HL-60 (cell line): Measurements from ENCODE around the gene EEF2.
"Not testable (repeated sequence)": the region's sequence is repeated elsewhere in the genome, so short reads cannot be mapped to it uniquely, and the experiment has no call there.

Source experiments
- DNase-seq, 2 experiments: peaks; one replicate each; pipeline ENCODE4 v3.0.0-alpha.2; 2010 to 2020; ENCODE audit warnings: low read depth in 1 of 2, low spot score in 1 of 2
- H3K27ac ChIP-seq: fragments of 250-450 bp; sonication (Bioruptor Pico); replicated peaks from 2 replicates; pipeline ENCODE4 v1.5.1; 2020; ENCODE audit warnings: mild to moderate bottlenecking, moderate library complexity
- H3K27me3 ChIP-seq: fragments of 250-450 bp; sonication (Bioruptor Pico); 2 replicates; pipeline ENCODE4 v1.5.1; 2021; ENCODE audit warnings: mild to moderate bottlenecking, moderate library complexity; ENCODE audit not compliant: insufficient read depth, poor library complexity, severe bottlenecking
- H3K4me3 ChIP-seq: replicated peaks from 2 replicates; pipeline ENCODE4 v1.5.1; 2011; ENCODE audit warnings: mild to moderate bottlenecking, control low read depth, low read length; ENCODE audit not compliant: insufficient read depth
- CTCF ChIP-seq: IDR thresholded peaks from one replicate; pipeline ENCODE4 v1.5.1; 2011; ENCODE audit warnings: low read length, control low read depth, inconsistent platforms; ENCODE audit not compliant: insufficient read depth
- GABPA ChIP-seq: IDR thresholded peaks from 2 replicates; pipeline ENCODE4 v1.6.1; 2012; ENCODE audit warnings: low read depth
- POLR2AphosphoS5 ChIP-seq: IDR thresholded peaks from 2 replicates; pipeline ENCODE4 v1.6.1; 2012; ENCODE audit warnings: low read depth
- REST ChIP-seq: IDR thresholded peaks from 2 replicates; pipeline ENCODE4 v1.6.1; 2012; ENCODE audit warnings: low read depth; ENCODE audit not compliant: insufficient replicate concordance
- SPI1 ChIP-seq: IDR thresholded peaks from 2 replicates; pipeline ENCODE4 v1.6.1; 2012; ENCODE audit warnings: low read depth, mild to moderate bottlenecking, borderline replicate concordance

The EEF2 gene

GRCh38 chr19:4007836-4008539 is 22.7 kb upstream of the EEF2 start:
- Histone ChIP-seq H3K27me3 (no peaks in the 10 kb centered on the region), H3K4me3 (peak overlapping the region; percentile 80), H3K27ac (no peak overlapping the region)
- DNase-seq = peak in 1 of 2 experiments; percentile 11
- no peak for TF ChIP-seq SPI1
- TF ChIP-seq CTCF = no peak
- no peak for TF ChIP-seq GABPA
- no peak for TF ChIP-seq REST
- TF ChIP-seq POLR2AphosphoS5 = no peak

- Histone ChIP-seq H3K4me3 (peak within 1 kb of the TSS; percentile 80), H3K27ac (peak within 1 kb of the TSS; percentile 90), H3K27me3 (no peaks in the 10 kb centered on the region)
- TF ChIP-seq SPI1 (no peak), POLR2AphosphoS5 (peak; percentile 45; the same call in 1 of the 2 replicates), REST (peak; percentile 28)
- DNase-seq = peak; percentile 86 to 93
Observed at GRCh38 chr19:4007021-4007835, 22.0 kb upstream of the EEF2 start, which contains the start of gene PIAS4. Gene PIAS4 (plus strand): TSS chr19:4007736. CDS start chr19:4007761, 25 bp downstream.

- H3K27me3 ChIP-seq, H3K27ac ChIP-seq, DNase-seq, H3K4me3 ChIP-seq: not testable (repeated sequence)
Observed at GRCh38 chr19:4005436-4005835, 20.2 kb upstream of the EEF2 start.

- H3K27me3 ChIP-seq, DNase-seq, H3K27ac ChIP-seq, H3K4me3 ChIP-seq: not testable (repeated sequence)
Observed at GRCh38 chr19:4000798-4001197, 15.5 kb upstream of the EEF2 start.

- not testable (repeated sequence) for DNase-seq, H3K27ac ChIP-seq
Observed at GRCh38 chr19:3998667-3999412, 13.6 kb upstream of the EEF2 start.

More at GRCh38 chr19:3998667-3999412, 13.6 kb upstream of the EEF2 start:
- H3K27me3 ChIP-seq, H3K4me3 ChIP-seq: not testable (repeated sequence)
